NCI-H2196 treated with DMSO at 0.1 percent for 48 hours (cell line): ENCODE results near the gene CALCOCO1.
A peak's percentile ranks its signal among the peaks of the same experiment; 100 is the strongest.
"Not testable (repeated sequence)": the region's sequence is repeated elsewhere in the genome, so short reads cannot be mapped to it uniquely, and the experiment has no call there.

Experiments
- DNase-seq: peaks from one replicate; lab custom pipeline; 2025; ENCODE audit not compliant: unreplicated experiment; lab: John Stamatoyannopoulos, UW

CALCOCO1 gene

DNA sequence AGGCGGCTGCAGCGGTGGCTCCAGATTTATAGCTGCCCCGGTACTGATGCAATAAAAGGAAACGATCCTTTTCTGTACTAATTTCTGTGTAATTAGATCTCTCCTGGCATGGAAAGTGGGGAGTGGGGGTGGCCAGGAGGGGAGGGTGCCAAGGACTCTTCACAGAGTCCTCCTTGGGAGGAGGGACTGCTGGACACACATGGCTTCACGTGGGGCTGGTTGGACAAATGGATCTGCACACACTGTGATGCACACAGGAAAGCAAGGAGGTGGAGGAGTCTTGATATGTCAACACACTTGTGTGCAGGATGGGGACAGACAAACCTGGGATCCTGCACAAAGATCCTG is 27.6 kb downstream of the CALCOCO1 start:
- no peak for DNase-seq

DNA sequence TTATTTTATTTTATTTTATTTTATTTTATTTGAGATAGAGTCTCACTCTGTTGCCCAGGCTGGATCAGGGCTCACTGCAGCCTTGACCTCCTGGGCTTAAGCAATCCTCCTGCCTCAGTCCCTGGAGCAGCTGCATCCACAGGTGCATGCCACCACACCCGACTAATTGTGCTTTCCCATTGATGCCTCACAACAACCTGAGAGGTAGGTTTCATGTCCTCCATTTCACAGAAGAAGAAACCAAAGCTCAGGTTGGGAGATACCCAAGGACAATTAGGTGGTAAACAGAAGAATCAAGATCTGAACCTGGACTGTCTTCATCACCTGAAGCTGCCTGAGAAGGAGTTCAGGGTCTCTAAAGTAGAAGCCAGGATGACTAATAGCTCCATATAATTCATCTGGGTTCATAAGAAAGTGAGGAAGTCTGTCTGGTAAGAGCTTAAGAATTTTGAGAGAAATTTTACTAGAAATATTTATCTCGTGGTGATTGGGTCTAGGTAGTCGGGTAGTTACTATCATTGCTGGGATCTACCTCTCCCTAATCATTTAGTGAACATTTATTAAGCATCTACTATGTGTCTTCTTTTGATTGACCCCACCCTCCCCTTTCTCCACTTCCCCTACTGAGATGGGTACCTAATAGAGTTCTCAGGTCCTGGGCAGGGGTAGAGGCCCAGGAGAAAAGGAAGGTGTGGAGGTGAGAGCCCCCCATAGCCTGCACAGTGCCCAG is 28.1 kb downstream of the CALCOCO1 start:
- no peak for DNase-seq

DNA sequence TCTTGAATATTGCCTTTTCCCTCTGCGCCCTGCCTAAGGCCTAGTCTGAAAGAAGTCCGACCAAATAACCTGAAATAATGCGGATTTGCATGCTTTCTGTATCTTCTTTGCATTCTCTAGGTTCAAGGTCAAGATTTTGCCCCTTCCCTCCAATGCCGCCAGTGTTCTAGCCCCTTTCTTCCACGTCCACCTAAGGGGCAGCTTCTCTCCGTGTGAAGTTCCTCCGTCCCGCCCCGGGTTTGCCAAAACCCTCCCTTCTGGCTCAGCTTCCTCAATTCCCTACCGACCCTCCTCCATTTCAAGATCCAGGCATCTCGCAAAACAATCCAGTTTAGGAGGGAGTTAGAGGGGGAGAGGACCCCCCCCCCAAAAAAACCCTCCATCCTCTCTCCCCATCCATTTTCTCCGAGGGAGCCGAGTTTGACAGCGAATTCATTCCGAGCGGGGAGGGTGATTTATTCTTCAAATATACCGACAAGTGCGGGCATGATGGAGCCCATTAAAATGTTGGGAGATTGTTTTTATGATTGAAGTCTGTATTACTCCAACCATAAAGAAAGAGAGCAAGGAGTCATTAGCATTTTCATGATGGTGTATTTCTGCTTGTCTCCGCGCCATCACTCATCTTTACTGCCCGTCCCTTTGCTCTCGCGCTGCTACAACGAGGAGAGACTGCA is 30.5 kb downstream of the CALCOCO1 start:
- no peak for DNase-seq

DNA sequence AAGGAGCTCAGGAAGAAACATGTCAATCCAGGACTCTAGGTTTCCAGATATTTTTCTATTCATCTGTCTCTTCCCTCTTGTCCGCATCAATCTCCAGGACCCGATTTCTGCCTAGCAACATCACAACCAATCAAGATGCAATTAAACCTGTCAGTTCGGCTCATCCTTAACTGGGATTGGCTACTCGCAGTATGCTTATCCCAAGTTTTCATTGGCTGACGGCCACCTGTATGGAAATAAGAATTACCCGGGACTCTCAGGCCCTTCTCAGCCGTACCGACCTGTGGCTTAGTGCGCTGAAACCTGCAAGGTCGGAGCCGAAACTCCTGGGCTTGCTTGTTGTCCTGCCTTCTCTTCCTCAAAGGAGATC is 31.0 kb downstream of the CALCOCO1 start:
- peak; percentile 43 for DNase-seq

DNA sequence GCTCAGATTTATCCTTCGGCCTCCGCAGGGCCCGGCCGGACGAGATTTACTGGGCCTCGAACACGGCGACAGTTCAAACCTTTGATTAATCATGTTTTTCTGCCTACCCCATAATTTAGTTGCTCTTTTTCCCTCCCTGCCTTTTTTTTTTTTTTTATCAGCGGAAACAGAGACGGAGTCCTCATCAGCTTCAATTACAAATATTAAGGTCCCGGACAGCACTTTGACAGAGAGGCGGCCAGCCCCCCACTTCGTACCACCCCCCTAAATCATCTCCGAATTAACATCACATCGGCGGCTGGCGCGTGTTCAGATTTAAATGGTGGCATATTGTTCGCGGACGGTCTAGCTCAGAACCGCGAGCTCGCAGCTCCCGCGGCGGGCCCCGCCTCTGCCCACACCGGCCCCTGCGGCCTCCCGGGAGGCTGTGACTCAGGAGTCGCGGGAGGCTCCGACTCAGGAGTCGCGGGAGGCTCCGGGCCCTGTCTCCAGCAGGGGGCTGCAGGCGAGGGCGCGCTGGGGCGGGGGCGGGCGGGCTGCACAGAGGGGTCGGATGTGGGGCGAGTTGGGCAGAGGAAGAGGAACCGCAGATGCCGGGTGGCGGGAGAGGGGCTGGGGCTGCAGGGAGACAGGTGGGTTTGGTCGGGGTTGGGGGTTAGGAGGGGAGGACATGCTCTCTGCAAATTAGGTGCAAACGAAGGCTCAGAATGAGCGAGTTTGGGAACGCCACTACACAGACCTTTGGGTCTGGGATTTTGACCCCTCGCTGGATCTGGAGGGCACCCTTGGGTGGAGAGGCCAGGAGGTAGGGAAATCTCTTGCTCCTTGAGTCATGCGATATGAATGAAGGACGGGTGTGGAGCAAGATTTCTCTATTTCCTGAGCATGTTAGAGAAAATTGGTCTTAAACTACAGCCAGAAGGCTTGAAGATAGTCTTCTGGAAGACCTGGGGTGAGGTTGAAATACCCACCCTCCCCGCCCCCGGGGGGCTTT is 31.8 kb downstream of the CALCOCO1 start:
- DNase-seq = no peak

DNA sequence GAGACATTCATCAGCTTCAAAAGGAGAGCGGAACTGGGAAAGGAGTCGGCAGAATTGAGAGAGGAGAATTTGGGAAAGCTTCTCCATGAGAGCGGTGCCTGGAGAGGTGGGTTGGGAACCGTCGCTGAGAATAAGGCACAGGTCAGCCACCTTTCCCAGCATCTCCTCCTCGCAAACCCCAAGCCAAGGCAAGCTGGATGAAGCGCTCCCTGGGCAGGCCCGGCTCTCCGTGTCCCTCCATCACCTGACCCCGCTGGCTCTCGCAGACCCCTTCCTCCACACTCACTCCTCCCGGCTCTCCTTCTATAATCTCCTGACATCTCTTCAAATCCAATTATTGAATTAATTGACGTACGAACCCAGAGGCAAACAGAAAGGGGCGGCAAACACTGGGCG is 32.5 kb downstream of the CALCOCO1 start:
- no peak for DNase-seq

DNA sequence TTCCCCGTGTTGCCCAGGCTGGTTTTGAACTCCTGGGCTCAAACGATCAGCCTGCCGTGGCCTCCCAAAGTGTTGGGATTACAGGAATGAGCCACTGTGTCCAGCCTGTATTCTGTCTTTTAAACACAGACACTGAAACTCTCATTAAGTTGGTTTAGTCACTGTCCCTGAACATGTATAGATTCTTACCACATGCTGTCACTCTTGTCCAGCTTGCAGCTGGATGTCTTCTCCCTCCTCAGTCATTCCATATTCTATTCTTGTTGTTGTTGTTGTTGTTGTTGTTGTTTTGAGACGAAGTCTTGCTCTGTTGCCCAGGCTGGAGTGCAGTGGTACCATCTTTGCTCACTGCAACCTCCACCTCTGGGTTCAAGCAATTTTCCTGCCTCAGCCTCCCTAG is 39.1 kb downstream of the CALCOCO1 start:
- DNase-seq = no peak

DNA sequence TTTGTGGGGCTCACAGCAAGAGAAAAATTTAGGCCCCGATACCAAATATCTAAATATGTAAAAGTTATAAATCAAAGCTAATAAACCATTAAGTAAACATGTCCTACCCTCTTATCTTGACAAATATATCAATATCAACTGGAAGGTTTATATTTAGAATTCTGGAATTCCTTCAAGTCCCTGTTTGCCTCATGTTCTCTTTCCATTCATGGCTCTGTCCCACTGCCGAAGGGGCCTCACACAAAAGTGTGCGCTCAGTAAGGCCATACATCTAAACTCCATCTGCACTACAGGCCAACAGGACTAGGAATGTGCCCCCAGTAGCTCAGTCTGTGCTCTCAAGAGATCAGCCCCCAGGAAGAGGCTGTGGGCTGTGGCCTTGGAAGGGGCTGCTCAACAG is 40.8 kb downstream of the CALCOCO1 start:
- no peak for DNase-seq

DNA sequence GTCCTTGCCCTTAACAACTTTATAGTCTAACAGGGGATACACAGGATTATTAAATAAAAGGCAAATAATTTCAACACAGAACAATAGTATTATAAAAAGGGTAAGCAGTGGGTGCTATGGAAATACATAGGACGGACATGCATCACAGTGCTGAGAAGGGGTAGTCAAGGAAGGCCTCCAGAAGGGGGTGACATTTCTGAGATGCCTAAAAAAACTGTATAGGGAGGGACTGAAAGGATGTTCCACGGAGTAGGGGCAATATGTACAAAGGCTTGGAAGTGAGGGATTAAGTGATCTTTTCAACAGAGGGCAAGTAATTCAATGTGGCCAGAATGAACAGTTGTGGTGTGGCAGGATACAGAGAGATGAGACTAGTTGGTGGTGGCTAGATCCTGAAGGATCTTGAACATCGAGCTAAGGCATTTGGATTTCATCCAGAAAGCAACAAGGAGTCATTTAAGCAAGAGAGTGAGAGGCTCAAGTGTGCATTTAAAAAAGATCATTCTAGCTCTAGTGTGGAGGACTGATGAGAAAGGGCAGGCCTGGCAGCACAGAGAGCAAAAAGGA is 42.5 kb downstream of the CALCOCO1 start:
- no peak for DNase-seq

DNA sequence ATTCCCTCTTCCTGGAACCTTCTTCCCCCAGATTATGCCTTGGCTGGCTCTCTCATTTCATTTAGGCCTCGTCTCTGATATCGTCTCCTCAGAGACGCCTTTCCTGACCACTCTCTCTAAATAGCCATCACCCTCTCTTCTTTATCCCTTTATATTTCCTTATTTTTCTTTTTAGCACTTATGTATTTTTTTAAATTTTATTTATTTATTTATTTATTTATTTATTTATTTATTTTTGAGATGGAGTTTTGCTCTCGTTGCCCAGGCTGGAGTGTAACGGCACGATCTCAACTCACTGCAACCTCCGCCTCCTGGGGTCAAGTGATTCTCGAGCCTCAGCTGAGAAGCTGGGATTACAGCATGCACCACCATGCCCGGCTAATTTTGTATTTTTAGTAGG is 43.3 kb downstream of the CALCOCO1 start:
- no peak for DNase-seq

DNA sequence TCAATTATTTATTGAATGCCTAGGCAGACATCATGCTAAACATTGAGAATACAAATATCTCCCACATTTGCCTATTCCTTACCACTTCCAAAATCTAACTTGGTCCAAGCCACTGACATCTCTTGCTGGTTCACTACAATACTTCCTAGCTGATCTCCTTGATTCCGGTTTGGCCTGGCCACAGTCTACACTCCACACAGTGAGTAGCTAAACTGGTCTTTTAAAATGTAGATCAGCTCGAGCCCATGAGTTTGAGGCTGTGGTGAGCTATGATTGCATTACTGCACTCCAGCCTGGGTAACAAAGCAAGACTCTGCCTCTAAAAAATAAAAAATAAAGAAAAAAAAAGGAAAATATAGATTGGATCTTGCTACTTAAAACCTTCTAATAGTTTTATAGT is 43.8 kb downstream of the CALCOCO1 start:
- no peak for DNase-seq

DNA sequence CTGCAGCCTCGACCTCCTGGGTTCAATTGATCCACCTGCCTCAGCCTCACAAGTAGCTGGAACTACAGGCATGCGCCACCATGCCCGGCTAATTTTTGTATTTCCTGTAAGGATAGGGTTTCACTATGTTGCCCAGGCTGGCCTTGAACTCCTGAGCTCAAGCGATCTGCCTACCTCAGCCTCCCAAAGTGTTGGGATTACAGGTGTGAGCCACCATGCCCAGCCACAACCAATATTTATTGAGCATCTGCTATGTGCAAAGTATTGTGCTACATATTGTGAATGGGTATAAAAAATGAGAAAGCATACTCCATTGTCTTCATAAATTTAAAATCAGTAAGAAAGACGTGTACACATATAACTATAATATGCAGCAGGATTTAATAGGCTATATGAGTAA is 47.2 kb downstream of the CALCOCO1 start:
- not testable (repeated sequence) for DNase-seq

DNA sequence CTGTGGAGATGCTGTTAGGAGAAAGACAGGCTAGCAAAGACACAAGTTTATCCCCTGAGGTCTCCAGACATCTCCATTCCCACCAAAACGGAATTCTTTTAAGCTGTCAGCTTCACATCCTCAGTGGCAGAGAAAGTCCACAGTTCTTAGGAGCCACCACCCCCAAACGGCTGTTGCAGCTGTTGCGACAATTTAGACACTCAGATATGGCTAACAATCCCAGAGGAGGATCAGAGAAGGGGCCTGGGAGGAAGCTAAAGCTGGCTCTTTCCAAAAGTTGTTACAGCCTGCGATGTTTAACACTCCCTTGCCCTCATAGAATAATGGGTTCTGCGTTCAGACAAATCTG is 49.5 kb downstream of the CALCOCO1 start:
- no peak for DNase-seq

DNA sequence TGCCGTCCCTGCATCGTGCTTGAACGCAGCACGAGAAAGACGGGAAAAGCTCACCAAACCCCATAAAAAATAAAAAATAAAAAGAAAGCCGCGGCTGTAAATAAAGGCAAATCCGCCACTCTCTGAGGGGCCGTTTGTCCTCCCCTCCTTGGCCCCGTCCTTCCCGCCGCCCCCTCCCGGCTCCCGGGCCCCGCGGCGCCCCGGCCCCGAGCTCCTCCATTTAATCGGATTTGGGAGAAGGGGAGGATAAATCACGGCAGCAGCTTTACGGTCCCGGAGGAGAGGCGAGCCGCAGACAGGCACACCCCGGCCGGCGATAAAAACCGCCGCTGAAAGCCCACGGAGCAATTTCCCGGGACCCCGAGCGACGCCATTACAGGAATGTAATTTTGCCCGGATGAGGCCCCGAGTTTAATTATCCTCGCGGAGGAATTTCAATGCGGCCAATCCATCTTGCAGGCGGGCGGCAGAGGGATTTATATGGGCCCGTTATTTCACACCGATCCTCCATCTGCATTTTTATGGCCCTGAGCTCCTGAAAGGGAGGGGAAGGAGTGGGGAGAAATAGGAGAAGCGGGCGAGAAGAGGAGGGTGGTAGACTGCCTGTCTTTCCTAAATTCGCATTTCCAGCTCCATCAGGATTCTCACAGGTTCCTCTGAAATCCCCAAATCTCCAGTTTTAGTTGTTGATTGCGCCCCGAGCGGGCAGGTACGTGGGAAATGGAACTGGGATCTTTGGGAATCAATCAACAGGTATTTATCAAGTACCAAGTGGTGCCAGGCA is 50.0 kb downstream of the CALCOCO1 start:
- DNase-seq = no peak

DNA sequence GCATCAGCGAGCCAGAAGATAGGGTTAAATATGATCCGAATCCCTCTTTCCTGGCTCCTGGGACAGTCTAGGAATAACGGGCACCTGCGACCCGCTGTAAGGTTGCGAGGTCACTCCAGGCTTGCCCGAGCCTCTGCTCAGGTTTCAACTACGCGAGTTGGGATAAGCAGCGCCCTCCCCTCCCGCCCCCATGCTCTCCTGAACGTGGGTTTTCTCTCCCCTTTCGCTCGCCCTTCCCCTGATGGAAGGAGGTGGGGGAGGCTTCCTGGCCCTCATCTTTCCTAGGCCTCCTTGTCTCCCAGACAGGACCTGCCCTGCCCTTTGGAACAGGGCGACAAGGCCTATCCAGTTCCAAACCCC is 50.6 kb downstream of the CALCOCO1 start:
- DNase-seq = no peak

DNA sequence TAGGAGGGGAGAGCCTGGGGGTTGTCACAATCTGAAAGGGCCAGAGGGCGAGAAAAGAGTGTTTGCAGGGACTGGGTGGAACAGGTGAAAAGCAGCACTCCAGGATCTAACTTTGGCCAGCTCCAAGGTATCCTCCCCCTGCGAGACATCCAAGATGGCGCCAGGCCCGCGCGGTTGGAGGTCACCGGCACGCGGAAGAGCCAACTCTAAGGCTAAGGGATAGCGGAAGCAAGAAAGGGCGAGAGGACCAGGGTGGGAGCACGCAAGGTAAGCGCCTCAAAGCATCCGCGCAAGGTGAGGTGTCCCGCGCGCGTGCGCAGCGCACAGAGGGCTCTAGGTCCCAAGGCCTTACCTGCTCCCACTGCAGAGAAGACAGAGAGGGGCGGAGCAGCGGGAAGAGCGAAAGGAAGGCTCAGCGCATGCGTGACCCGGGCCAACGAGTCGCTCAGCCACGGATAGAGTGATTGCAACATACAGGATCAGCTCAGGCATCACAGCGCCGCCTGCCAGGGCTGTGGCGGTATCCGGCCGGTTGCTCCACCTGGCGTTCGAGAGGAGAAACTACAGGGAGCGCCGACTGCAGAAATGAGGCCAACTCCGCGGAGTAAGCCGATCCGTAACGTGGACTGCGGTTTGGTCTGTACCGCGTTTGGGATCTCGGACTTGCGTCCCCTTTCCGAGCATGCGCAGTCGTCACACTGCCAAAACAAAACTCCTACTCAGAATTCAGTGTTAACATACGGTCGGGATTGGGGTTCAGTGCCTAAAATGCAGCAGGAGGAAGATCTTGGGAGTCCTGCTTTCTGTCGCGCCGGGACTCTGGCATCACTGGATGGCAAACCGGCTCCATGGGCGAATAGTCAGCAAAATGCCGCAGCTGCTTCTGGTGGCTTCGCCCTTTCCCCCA is 51.3 kb downstream of the CALCOCO1 start, which contains the start of gene ATP5MC2:
ATP5MC2 (minus strand) TSS at position 383 of the 907 bp plus-strand sequence. CDS start 3,469 bp downstream, outside the sequence.
- DNase-seq = peak; percentile 97

DNA sequence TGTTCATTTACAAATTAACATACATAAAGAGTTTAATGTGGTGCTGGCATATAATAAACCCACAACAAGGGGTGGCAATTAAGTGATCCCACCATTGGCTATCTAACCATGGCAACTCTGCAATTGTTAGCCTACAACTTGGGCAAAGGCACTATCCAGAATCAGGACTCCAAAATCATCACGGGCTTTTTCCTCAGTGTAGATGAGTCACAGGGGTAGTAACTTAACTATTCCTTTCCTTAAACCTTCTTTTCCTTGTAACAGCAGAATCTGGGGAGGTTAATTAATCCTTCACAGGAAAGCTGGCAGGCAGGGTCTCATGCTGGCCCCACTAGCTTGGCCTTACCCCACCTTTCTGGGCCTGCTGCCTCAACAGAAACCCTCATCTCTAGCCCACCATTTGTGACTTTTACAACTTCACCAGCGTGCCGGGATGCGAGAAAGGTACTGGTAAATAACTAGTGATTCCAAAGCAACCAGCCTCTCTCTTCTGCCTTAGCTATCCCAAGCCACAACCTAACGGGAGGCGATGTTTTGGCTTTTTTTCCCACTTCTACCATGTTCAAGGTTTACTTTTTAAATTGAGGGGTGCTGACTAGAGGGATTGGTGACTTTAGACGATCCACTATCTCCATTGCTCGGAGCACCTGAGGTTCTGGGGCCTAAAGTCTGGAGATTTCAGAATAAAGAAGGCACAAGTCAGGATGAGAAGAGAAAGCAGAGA is 52.1 kb downstream of the CALCOCO1 start:
- no peak for DNase-seq

DNA sequence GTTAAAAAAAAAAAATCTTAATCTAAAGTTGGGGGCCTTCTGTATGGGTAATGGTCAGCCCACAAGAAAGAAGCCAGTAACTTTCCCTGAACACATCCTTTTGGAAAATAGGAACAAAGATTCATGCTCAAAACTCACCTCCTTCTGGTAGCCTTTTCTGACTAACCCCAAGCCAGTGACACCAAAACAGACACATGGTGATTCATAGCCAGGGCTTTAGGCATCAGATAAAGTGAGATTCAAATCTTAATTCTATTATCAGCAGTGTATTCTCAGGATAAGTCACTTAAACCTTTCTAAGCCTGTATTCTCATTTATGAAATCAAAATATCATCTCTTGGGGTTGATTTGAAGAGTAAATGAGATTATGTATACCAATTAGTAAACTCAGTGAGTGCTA is 56.3 kb downstream of the CALCOCO1 start:
- no peak for DNase-seq

DNA sequence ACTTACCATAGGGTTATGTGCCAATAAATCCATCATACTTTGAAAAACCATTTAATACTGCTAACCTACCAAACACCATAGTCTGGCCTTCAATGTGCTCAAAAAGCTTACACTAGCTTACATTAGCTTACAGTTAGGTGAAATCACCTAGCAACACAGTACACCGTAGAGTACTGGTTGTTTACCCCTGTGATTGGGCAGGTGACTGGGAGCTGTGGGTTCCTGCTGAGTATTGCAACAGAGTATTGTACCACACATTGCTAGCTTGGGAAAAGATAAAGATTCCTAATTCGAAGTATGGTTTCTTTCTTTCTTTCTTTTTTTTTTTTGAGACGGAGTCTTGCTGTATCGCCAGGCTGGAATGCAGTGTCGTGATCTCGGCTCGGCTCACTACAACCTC is 56.9 kb downstream of the CALCOCO1 start:
- DNase-seq = no peak
